NCI-H1417 treated with DMSO at 0.1 percent for 48 hours (cell line): Measurements from ENCODE around the gene SBSN.

Source experiments
- DNase-seq: peaks from one replicate; lab custom pipeline; 2025; lab: John Stamatoyannopoulos, UW

The SBSN gene

DNA sequence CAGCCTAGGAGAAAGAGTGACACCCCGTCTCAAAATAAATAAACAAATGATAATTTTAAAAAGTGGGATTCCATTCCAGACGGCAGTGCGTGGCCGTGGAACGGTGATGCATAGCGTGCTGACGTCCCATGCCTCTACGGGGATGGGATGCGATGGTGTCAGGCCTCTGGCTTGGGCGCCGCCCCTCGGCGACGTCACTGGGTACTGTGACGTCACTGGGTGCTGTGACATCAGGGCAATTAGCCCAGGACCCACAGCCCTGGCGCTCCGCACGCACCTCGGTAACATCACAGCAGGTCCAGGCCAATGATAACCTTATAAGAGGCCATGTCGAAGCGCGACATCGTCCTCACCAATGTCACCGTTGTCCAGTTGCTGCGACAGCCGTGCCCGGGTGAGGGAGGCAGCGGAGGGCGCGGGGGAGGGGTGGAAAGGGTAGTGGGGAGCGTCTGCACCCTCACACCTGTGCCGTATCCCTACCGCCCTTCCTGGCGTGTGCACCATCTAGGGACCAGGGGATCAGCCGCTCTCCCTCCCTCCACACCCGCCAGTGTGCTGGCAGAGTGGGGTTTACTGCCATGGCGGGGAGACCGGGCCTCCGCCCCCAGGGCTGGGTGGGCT is 5.2 kb upstream of the SBSN start, which contains the start of gene GAPDHS:
GAPDHS (plus strand) TSS at position 256 of the 621 bp plus-strand sequence; CDS start at position 328, 72 bp downstream.
- no peak for DNase-seq

DNA sequence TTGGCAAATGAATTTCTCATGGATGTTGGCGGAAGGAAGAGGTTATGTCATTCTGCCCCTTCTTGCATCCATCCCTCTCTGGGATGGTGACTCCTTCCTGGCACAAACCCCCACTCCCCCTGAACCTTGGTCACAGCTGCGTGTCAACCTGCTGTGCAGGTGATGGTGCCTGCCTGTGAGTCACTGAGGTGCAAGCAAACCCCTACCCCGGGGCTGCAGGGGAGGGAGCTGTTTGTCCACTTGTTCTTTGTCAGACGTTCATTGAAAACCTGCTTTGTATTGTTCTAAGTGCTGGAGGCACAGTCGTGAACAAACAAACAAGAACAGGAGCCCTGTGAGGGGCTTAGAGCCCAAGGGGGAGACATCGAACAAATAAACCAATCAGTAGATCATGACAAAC is 3.2 kb upstream of the SBSN start:
- no peak for DNase-seq

DNA sequence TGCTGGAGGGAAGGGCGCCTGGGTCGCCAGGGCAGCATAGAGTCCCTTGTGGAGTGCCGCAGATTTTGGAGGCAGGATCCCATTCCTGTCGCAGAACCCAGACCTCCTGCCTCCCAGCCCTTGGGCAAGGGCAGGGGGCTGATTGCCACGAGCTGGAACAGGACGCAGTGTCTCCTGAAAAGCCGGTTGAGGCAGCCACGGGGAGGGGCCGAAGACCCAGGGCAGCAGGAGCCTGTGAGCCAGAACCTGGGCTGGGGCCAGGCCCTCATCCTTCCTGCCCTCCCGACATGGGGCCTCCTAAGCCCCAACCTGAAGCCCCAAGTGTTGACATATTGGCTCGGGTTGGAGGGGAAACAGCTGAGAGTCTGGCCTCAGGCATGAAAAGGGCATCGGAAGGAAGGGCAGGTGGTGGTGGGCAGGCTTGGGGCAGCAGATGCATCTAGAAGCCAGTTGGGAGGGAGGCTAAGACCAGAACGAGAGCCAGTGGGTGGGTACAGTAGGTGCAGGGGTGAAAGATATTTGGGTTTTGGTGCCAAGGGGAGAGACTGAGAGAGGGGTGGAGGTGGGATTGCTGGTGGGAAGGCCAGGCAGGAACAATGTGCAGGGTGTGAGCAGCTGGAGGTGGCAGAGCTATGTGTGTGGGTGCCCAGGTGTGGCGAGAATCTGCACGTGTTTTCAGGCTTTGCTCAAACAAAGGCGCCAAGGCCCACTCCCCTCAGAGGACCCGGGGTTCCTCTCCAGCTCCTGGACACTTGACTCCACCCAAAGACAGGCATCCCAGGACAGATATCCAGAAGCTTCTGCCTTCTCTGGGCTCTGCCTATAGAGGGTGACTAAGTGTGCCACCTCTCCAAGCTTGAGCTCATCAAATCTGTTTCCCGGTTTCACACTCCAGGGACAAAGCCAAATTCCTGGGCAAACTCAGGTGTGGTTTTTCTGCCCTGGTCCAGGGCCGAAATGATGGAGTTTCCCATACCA is 1.4 kb upstream of the SBSN start:
- DNase-seq: no peak

DNA sequence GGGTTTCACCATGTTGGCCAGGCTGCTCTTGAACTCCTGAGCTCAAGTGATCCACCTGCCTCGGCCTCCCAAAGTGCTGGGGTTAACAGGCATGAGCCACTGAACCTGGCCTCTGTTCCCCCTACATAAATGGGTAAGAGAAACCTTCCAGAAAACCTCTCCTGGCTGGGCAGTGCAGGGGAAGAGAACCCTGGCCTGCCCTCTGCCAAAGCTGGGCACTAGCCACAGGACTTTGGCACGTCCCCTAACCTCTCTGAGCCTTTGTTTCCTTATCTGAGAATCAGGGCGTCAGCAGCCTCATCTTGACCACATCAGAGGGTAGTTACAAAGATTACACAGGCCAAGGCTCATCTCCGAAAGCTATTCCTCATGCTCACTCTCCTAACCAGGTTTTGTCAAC is 2.2 kb downstream of the SBSN start:
- no peak for DNase-seq

DNA sequence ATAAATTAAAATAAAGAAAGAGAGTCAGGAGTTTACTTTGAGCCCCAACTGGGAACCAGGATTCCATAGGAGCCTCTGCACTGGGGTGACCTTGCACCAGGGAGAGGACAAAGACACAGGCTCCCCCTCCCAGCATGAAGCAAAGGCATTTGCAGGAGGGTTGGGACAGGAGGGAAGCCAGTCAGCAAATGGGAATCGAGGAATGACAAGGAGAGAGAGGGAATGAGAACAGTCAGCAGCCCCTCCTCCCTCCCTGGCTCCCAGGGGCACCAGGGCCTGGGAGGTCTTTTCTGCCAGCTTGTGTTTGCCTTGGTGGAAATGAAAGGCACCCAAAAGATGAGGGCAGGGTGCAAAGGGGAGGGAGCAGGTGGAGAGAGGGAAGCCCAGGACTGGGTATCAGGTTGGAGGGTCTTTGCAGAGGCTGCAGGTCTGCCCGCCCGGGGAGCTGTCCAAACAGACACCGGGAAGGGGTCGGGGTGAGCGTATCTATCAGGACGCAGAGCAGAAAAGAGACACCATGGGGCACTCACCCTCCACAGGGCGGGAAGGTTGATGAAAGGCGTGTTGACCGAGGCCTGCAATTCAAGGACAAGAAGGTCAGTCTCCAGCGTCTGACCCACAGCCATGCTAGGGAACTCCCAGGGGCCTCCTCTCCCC is 3.8 kb downstream of the SBSN start:
- DNase-seq: no peak

DNA sequence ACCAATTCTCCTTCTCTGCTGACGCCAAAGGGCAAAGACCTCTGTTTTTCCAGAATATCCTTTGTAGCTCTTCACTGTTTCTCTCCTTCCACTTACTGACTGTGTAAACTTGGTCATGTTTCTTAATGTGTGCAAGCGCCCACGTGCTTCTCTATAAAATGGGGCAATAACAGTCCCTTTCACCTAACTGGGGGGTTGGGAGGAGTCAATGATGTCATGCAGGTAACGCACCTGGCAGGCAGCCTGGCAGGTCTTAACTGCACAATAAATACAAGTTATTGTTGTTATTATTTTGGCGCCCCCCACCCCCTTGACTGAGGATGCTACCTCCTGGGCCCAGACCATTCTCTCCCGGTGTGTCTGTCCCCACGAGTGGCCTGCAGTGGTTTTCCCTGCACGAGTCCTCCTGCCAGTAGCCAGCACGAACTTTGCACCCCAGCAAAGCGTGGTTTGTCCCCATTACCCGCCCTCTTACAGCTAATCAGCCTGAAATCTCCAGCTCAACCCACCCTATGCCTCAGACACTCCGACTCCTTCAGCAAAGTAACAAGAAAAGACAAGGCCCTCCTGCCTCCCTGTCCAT is 5.3 kb downstream of the SBSN start:
- no peak for DNase-seq

DNA sequence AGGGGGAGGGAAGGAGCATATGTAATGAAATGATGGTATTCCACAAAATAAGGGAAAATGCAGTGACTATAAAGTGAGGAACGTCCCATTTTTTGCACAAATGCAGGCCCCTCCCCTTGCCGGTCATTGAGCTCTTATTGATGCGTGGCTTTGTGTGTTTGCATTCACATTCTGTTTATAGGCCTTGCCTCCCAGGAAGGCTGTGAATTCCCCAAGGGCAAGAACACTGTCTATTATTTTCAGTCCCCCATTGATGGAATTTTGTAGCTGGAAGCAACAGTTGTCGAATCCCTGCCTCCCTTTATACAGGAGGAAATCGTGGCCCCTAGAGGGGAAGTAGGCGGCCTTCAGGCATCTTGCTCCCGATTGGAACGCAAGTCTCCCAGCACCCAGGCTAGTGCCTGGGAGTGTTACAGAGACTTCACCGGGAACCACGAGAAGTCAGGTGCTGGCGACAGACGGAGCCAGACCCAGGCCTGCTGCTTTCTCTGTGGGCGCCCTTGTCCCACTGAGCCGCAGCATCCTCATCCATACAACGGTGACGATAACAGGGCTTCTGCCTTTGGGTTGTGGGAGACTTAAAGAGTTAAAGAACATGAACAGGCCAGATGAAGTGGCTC is 6.9 kb downstream of the SBSN start:
- DNase-seq: no peak

DNA sequence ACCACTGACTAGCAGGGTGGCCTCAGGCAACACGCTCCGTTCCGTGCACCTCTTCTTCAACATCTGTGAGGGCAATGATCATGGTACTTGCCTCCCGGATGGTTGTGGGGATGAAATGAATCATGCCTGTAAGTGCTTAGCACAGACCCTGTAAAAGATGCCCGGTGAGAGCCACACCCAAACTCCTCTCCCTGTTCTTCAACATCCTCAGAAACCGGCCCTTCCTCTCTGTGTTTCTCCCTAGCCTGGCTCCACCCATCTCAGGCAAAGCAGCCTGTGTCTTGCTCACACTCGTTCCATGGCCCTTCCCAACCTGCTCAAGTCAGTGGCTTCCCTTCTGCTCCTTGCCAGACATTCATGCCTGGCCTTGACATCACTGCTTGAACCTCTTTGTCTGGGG is 8.8 kb downstream of the SBSN start:
- no peak for DNase-seq

DNA sequence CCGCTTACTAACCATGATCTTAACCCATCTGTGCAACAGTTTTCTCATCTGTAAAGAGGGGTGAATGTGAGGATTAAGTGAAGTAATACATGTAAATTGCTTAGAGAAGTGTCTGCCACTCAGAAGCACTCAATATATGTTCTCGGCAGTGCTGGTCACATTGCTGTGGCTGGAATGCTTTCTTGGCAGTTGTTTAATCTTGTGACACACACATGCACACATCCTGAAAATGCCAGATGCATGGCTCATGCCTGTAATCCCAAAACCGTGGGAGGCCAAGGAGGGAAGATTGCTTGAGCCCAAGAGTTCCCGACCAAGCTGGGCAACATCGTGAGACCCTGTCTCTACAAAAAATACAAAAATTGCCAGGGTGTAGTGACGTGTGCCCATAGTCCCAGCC is 9.8 kb downstream of the SBSN start:
- no peak for DNase-seq

DNA sequence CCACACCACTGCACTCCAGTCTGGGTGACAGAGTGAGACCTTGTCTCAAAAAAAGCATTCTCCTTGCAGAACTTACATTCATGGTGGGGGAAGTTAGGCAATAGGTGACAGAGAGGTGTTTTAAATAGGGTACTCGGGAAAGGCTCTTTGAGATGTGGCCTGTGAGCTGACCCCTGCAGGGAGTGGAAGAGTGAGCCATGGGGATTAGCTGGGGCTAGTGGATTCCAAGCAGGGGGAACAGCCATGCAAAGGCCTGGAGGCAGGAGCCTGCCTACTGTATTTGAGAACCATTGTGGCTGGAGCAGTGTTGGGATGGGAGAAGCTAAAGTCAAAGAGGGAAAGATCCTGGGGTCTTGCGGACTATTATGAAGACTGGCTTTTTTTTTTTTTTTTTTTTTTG is 10.8 kb downstream of the SBSN start:
- DNase-seq: no peak

DNA sequence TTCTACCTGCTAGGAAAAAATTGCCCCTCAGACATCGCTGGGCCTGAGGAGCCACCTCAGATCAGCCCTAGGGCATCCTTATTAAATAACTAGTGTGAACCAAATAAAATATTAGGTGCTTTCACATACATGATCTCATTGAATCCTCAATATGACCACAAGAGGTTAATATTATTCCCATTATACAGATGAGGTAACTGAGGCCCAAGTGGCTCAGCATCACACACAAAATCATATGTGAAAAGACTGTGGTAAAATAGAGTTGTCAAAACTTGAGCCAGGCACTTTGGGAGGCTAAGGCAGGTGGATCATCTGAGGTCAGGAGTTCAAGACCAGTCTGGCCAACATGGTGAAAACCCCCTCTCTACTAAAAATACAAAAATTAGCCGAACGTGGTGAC is 11.8 kb downstream of the SBSN start:
- no peak for DNase-seq

DNA sequence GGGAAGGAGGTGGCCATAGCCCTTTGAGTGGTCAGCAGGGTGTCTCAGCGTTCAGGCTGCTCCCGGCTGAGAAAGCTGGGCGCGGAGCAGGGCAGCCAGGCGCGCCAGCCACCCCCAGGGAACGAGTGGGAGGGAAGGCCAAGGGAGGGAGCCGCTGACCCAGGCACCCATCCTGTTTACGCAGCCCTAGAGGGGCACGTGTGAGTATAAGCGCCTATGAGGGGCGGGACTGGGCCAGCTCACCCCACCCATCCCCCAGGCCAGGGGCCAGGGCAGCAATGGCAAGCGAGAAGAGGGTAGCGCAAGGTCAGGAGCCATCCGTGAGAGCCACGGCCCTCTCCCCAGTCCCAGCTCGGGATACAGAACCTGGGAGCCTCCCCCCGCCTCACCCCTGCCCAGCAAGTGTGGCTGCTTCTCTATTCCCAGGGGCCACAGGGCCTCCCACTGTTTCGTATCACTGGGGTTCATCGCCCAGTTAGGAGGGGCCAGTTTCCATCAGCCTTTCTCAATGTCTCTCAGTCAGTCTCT is 13.8 kb downstream of the SBSN start:
- DNase-seq: no peak

DNA sequence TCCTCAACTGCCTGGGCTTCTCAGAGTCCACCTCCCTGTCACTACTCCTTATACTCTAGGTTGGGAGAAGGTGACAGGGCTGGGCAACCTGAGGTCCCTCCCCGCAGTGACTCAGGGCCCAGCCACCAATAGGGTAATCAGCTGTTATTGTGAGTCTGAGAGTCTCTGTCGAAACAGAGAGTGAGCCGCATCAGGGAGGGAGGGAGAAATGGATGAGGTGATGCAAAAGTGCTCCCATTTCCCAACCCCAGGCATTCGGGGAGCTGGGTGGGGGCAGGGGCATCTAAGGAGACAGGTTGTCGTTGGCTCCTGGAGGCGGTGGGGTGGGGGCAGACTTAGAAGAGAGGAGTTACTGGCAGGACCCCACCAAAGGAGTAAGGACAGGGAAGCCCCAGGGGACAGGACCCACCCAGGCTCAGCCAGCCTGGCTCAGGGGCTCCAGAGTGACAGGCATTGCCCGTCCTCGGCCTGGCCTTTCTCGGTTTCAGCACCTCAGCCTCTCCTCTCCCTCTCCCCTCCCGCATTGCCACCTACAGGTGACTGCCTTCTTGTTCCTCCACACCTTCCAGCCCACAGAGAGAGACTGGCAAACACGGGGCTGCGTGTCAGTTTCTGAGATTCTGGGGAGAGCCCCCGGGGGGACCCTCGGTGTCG is 14.4 kb downstream of the SBSN start, which contains the start of gene DMKN:
DMKN (minus strand) TSS at position 22 of the 654 bp plus-strand sequence. CDS start 174 bp downstream, outside the sequence.
- DNase-seq: no peak

DNA sequence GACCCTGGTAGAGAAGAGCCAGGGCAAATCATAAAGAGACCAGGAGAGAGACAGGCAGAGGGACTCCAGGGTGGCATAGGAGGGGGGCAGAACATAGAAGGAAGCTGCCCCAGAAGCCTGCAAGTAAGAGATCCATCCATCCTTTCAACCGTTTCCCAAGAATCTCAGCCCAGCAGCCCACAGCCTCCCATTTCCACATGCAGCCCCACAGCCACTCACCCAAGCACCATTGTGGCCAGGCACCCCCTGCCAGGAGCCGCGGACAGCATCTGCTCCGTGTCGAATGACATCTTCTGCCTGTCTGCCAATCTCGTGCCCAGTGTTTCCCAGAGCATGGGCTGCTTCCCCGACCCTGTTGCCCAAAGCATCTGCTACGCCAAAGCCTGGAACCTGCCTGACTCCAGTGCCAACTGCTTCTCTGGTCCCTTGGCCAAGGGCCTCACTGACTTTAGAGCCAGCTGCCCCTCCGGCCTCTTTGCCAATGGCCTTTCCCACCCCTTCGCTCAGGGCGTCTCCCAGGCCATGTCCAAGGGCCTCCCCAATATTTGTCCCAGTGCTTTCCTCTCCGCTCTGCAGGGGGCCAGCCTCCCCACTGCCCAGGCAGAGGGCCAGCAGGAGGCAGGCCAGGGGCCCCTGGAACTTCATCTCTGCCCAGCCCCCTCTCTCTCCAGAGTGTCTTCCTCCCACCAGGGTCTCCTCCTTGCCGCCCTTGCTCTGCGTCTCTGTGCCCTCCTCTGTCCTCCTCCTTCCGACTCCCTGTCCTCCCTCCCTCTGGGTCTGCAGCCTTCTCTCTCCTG is 15.1 kb downstream of the SBSN start:
- no peak for DNase-seq

DNA sequence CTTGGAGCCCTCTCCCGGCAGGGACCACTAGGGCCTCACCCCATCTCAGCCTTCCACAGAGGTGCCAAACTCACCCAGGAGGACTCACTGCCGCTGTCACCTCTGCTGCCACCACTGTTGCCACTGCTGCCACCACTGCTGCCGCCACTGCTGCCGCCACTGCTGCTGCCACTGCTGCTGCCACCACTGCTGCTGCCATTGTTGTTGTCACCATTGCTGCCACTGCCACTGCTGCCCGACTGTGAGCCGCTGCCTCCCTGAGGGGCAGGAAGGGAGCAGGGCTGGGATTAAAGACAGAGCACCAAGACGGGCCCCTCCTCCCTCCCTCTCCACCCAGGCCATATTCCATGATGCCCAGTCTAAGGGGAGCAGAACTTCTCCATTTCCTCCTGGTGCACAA is 16.8 kb downstream of the SBSN start:
- no peak for DNase-seq

DNA sequence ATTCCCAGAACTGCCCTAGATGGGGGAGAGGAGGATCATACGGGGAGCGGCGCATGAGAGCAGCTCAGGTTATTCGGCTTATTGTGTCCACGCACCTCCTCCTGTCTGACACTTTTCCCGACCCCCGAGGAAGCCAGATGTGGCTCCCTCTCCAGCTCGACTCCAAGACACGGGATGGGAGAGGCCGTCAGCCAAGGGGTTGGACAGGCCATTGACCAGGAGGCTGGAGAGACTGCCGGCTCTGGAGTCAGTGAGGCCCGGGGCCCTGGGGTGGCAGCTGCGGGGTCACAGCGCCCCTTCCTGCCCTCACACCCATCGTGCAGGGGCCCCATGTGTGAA is 17.5 kb downstream of the SBSN start:
- DNase-seq: no peak

DNA sequence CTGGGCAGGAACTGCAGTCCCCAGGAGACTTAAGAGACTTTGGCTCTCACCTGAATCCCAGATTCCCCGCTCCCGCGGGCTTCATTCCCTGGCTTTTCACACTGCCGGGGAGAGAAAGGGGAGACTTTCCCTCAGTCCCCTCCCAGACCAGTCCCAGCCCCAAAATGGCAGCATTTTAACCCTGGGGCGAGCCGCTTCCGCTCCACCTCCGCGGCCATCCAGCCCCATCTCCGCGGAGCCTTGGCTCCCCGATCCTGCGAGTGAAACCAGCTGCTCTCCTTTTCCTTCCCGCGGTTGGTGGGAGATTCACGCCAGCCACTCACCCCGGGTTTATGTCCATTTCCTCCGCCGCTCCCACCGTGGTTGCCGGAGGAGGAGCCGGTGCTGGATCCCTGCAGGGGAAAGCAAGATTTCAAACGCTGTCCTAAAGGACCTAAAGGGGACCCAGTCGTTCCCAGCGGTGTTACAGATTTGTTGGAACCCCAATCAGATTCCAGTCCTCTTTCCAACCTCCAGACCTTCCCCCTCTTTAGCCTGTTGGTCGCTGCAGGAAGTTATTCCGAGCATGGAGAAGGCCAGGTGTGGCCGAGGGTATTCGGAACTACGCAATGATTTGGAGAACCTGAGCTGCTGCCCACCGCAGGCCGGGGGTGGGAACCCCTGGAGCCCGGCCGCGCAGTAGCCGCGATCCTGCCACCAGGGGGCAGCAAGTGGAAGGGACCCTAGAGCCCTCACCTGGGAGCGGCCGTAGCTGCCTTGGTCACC is 18.1 kb downstream of the SBSN start:
- DNase-seq: no peak

DNA sequence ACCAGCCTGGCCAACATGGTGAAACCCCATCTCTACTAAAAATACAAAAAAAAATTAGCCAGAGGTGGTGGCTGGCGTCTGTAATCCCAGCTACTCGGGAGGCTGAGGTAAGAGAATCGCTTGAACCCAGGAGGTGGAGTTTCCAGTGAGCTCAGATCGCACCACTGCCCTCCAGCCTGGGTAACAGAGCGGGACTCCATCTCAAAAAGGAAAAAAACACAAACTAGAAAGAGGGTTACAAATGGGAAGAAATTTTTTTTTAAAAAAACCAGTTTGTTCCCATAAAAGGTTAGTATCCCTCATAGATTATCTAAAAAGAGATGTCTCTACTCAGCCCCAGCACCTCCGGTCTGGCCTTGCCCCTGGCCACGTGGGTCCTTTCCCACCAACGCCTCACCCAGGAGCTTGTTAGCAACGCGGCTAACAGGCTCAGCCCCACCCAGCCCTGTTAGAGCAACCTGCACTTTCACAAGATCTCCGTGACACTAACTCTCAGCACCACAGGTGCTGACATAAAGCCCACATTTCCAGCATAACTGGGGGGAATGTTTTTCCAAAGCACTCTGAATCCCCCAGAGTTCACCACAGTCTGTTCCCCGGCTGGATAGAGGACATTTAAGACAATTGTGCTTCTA is 19.0 kb downstream of the SBSN start:
- no peak for DNase-seq

DNA sequence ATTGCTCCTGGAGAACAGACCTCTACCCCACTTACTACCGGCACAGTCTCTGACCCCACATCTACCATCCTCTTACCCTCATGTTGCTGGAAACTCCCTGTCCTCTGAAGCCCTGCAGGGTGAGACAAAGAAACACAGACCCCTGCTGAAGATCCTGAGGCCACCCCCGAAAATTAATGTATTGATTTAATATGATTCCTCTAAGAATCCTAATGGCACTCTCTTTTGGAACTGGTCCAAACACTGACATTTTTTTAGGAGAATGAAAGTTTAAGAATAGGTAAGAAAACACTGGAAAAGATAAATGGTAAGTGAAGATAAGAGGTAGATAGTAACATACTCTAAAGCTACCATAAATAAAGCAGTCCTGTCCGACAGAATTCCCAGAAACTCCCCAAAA is 20.0 kb downstream of the SBSN start:
- no peak for DNase-seq
